GM12801 (cell line): Measurements from ENCODE around the gene CD36.

Source experiments
- CTCF ChIP-seq: IDR thresholded peaks from one replicate; pipeline ENCODE4 v1.5.1; 2011; ENCODE audit warnings: control low read depth; ENCODE audit not compliant: insufficient read length; ENCODE audit errors: extremely low read depth

Gene CD36

GRCh38 chr7:80612880-80613279 lies 25.6 kb upstream of the CD36 start:
- no peak for TF ChIP-seq CTCF

- TF ChIP-seq CTCF, result no peak
Measured at GRCh38 chr7:80613519-80613918, 24.9 kb upstream of the CD36 start.

- TF ChIP-seq CTCF, result no peak
Measured at GRCh38 chr7:80614851-80615271, 23.6 kb upstream of the CD36 start.

GRCh38 chr7:80618096-80618495 lies 20.3 kb upstream of the CD36 start:
- TF ChIP-seq CTCF, result no peak

DNA sequence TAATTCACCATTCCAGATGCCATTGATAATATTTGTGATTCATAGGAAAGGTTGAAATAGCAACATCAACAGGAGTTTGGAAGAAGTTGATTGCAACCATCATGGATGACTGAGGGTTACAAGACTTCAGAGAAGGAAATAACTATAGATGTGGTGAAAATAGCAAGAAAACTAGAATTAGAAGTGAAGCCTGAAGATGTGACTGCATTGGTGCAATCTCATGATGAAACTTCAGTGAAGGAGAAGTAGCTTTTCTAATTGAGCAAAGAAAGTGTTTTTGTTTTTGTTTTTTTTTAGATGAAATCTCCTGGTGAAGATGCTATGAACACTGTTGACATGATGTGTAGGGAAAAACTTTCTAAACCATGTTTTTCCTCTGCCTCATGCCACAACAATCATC lies 18.7 kb upstream of the CD36 start:
- no peak for TF ChIP-seq CTCF

DNA sequence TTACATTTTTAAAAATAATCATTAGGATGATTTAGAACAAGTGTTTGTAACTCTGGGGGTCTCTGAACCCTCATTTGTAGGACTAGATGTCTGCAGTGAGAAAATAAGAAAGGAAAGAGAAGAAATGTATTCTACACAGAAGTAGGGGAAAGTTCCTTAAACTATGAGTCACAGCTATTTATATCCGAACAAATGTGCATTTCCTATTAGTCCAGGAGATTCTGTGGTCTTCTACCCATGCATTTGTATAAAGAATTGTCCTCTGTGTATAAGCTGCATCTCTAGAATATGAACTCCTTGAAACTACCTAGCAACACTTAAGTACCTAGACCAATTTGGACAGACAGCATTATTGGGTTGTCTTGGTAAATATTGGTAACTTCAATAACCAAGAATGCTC lies 15.9 kb upstream of the CD36 start:
- no peak for TF ChIP-seq CTCF

- TF ChIP-seq CTCF, result no peak
Measured at GRCh38 chr7:80623503-80624252, 14.8 kb upstream of the CD36 start.
